A172 (cell line): ENCODE data around the gene ONECUT1. TPM values are rescaled to one million over a fixed set of nuclear protein-coding genes. Genes with fewer than 3 reads are reported as not detected.
A peak's percentile ranks its signal among the peaks of the same experiment; 100 is the strongest.
"Not testable (repeated sequence)": the region's sequence is repeated elsewhere in the genome, so short reads cannot be mapped to it uniquely, and the experiment has no call there.

Experiments
- DNase-seq: peaks from one replicate; pipeline ENCODE4 v3.0.0-alpha.2; 2015; ENCODE audit warnings: low spot score
- total RNA-seq: library from RNA; depleted of rRNA; stranded (reverse); fragments of >200 nt; shearing (Covaris generic); gene quantifications from 2 replicates; pipeline ENCODE4 v1.2.3, GENCODE V29; 2014; rRNA removed

Gene ONECUT1
- total RNA-seq, result 0.05 TPM in 1 of 2 replicates, not detected in the other

DNA sequence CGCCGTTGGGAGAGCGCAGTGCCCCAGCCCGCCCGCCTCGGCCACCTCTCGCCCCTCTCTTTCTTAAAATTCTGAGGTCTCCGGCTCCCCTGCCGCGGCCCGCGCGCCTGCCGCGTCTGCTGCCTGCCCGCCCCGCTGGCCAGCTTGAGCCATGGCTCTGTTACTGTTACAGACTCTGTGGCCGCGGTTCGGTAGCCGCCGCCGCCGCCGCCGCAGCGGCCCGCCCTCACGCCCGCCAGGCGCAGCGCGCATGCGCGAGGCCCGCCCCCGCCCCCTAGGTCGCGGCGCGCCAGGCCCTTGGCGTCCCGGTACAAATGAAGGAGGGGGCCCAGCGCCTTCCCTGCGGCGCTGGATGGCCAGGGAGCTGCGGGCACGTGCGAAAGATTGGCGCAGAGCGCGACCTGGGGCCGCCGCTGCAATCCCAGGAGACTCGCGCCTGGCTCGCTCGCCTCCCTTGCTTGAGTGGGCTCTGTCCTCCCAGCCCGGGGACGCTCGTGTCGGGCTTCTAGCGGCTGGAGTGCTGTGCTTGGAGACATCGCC is at the start of gene ONECUT1:
TSS of gene ONECUT1 (minus strand) at position 168 of the 540 bp plus-strand sequence. CDS start 452 bp downstream, outside the sequence.
- DNase-seq, result peak; percentile 14

DNA sequence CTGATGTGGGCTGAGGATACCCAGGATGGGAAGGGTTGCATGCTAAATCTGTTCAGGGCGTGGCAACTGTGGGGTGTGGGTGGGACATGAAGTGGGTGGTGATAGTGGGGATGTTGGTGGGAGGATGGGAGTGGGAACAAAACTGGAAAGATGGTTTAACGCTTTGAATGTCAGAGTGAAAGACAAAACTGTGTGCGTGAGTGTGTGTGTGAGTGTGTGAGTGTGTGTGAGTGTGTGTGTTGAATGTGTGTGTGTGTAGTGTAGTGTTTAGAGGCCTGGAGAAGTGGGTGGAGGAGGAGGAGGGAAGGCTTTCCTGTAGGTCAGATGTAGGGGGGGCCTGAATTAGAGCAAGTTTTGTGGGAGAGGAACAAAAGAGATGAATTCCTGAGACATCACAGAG is 44.2 kb upstream of the ONECUT1 start:
- no peak for DNase-seq

DNA sequence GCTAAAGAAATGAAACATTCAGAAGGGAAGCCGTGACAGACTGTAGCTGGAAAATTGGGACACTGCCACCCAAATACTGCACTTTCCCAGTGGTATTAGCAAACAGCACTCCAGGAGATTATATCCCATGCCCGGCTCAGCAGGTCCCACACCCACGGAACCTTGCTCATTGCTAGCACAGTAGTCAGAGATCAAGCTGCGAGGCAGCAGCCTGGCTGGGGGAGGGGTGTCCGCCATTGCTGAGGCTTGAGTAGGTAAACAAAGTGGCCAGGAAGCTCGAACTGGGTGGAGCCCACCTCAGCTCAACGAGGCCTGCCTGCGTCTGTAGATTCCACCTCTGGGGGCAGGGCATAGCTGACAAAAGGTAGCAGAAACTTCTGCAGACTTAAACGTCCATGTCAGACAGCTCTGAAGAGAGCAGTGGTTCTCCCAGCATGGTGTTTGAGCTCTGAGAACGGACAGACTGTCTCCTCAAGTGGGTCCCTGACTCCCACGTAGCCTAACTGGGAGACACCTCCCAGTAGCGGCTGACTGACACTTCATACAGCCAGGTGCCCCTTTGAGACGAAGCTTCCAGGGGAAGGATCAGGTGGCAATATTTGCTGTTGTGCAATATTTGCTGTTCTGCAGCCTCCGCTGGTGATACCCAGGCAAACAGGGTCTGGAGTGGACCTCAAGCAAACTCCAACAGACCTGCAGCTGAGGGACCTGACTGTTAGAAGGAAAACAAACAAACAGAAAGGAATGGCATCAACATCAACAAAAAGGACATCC is 34.2 kb upstream of the ONECUT1 start:
- not testable (repeated sequence) for DNase-seq

DNA sequence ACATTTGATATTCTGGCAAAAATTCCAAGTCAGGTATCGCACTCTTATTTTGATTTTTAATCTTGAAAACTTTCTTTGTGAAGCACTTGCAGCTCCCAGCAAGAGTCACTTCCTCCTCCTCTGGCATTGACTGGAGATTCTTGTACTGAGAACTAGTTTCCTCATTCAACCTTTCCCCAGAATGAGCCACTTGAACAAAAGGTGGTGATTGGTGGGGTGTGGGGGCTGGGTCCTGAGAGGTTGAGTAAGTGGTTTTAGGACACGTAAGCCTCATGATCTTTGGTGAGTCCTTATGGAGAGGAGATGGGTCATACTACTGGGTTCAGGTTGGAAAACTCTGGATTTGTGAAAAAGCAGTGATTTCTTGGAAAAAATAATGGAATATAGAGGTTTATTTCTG is 32.3 kb upstream of the ONECUT1 start:
- no peak for DNase-seq

DNA sequence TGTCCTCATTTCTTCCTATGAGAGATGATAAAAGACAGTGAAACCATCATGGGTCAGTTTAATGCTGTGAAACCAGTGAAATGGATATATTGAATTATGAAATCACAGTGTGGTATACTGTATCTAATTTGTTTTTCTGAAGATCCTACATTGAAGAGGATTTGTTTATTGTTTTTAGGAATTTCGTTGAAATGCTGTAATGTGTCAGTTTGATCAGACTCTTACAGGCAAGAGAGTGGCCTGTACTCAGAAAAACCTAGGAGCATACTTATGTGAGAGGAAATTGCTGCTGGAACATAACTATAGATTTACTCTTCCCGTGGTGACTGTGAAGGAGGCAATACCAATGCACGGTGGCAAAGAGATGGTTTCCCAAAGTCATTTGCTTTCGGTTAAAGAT is 29.1 kb upstream of the ONECUT1 start:
- no peak for DNase-seq

DNA sequence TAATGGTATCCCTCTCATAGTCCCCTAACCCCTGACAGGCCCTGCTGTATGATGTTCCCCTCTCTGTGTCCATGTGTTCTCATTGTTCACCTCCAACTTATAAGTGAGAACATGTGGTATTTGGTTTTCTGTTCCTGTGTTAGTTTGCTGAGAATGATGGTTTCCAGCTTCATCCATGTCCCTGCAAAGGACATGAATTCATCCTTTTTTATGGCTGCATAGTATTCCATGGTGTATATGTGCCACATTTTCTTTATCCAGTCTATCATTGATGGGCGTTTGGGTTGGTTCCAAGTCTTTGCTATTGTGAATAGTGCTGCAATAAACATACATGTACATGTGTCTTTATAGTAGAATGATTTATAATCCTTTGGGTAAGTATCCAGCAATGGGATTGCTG is 25.8 kb upstream of the ONECUT1 start:
- not testable (repeated sequence) for DNase-seq

DNA sequence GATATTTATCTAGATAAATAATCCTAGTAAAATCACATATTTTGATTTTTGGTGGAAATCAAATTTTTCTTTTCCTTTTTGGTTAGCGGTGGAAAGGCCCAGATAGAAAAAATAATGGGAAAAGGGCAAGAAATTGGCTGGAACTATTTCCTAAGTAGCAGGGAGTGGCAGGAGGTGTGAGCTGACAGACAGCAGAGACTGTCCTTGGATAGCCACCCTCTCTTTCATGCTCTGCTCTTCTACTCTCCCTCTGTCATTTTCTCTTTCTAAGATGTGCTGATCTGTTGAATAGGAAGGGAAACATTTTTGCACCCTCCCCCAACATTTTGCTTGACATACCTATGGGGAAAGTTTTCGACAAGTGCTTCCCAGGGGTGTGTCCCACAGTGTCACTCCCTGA is 18.9 kb upstream of the ONECUT1 start:
- no peak for DNase-seq

DNA sequence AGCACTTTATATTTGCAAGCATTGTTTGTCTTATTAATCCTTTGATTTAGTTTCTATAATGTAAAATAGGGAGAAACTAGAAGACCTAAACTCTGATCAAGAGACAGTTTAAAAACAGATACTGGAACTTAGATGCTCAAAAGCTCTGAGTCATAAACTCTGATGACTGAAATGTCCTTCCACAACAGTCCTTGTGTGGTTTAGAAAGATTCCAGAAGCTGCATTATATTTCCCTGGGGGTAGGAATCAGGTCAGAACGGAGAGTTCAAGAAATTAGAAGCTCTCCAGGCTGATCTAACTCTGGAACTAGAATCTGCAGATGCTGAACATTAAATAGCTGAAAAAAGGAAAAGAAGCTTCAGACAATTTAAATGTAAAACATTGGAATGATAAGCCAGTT is 18.3 kb upstream of the ONECUT1 start:
- no peak for DNase-seq

DNA sequence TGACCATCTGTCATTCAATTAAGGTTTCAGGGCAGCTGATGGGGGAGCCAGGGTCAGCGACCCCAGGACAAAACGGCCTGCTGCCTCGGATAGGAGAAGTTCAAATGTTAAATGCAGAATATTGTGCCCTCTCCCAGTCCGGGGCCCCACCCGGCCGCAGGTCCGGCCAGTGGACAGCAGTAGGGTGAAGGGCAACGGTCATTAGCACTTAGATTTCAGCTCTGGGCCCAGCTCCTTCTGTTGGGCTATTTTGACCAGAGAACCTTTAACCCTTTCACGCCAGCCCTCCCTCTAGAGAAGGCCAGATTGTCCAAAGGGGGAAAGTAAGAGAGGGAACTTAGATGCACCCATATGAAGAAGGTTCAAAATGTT is 16.1 kb upstream of the ONECUT1 start:
- DNase-seq, result no peak

DNA sequence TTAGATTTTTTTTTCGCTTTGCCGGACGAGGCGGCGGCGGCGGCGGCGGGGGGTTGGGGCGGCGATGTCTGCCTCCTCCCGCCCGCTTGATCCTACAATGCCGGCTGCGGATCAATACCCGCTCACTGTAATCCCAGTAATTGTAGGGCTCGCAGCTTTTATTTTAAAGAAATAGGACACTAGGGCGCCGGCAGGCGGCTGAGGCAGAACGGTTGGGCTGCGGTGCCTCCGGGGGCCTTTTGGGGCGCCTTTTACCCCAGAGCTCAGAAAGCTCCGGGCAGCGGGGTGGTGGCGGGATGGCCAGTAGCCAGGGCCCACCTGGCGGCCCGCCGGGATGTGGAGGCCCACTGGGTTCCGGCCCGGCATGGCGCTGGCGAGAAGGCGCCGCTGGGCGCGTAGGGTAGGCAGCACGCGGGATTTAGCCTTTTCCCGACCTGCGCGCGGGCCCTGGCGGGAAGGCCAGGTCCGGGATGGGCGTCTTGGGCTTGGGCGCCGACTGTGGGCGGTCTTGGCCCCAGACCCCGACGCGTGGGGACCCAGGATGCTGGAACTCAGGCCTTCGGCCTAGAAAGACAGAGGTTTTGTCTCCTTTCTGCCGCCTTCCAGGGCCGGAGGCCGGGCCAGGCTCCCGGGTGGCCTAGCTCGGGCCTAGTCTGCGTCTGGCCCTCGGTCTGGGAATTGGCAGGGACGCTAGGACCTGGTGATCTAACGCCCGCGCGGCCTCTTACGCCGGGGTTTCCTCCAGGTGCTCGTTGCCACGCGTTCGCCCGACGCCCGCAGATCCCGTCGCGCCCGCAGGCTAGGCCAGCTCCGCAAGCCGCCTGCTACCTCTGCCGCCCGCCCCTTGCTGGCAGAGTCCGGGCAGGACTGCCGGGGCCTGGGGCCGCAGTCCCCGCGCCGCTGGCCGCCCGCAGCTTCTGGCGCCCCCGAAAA is 15.5 kb upstream of the ONECUT1 start:
- no peak for DNase-seq

DNA sequence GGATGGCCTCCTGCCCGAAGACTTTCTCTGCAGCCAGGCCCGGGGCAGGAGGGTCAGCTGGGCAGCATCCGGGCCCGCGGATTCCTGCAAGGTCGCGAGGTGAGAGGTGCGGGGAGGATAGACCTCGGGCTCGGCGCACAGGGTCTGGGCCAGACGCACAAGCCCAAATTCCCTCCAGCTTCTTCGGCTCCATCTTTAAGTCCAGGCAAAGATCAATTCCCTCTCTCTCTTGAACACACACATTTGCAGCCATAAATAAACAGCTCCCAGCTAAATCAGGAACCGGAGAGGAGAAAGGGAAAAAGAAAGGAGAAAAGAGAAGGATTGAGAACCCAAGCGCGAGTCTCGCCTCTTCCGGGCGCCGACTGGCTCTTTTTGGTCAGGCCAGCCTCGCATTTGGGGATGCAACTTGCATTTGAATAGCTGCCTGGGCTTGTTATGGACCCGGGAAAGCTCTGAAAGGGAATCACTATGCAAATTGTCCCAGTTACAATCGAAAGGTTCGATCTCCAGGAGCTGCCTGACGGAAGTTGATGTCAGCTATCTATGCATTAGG is 14.5 kb upstream of the ONECUT1 start:
- no peak for DNase-seq

DNA sequence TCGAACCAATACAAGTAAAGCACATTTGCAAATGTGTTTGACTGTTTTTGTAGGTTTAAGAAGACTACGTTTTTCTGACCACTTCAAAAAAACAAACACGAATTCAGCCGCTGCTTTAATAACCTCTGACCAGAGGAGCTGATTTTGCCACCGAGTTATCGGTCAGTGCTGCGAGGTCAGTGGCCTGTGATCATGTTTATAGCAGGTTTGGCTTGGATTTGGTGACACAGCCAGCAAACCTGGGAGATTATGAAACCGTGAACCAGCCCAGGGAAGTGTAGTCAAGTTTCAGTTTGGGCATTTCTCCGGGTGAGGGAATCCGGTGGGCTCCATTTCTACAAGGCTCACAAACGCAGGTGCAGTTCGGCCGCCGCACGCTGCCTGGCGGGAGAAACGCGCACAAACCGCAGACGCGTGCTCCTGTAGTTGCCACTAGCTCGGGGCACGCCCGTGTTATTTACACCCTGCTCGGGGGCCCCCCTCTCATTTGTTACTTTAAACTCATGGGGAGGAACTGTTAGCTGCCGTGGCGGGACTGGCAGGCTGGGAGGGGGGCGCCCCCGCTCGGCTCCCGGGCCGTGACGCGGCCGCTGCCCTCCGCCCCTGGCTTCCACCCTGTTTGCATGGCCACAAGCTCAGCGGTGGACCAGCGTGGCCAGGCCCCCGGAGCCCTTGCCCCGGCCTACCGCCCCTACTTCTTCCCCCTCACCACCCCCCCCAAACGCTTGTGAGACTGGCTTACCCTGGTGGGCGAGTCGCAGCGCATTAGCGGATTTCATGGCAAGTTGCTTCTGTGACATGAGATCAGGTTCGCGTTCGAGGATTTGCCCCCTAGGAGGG is 13.6 kb upstream of the ONECUT1 start:
- no peak for DNase-seq

DNA sequence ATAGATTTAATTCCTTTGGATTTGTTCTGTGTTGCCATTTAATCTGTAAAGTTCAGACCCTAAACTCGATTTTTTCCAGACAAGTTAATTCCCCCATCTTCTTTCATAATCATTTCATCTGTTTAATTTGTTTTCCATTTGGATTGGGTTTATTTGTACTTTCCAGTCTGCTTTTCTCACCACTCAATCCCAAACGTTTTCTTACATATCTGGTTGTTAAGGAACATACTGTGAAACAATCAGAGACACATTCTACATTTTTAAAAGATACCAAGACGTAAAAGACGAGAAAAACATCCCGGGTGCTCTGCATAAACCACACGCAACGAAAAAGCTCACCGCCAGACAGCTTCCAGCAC is 13.0 kb upstream of the ONECUT1 start:
- DNase-seq, result no peak

DNA sequence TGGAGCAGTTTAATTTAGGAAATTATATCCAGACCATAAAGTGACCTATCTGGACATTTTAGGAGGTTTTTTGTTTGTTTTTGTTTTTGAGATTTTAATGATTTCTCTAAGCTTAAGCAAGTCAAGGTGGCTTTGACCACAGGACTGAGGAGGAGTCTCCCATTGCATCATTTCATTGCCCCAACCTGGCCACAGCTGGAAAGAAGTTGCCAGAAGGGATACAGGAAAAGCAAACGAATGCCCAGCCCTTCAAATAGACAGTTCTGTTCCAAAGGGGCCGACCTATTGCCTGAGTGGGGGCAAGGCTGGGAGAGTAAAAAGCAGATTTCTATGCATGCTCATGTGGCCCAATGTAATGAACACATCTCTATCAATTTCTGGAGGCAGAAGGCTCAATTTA is 12.0 kb upstream of the ONECUT1 start:
- DNase-seq, result no peak

DNA sequence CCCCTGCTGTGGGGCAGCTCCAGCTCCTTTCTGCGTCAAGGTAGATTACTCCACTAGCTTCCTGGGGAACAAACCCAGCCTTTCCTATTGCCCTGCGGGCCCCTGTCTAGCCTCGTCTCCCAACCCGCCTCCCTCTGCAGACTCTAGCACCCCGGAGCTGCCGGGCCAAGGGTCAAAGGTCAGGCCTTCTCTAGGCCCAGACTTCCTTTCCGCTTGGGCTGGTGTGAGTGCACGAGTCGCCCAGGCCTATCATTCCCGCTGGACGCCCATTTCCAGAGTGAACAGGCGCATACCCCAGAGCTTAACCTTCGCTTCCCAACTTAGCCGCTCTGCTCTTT is 11.6 kb upstream of the ONECUT1 start:
- no peak for DNase-seq

DNA sequence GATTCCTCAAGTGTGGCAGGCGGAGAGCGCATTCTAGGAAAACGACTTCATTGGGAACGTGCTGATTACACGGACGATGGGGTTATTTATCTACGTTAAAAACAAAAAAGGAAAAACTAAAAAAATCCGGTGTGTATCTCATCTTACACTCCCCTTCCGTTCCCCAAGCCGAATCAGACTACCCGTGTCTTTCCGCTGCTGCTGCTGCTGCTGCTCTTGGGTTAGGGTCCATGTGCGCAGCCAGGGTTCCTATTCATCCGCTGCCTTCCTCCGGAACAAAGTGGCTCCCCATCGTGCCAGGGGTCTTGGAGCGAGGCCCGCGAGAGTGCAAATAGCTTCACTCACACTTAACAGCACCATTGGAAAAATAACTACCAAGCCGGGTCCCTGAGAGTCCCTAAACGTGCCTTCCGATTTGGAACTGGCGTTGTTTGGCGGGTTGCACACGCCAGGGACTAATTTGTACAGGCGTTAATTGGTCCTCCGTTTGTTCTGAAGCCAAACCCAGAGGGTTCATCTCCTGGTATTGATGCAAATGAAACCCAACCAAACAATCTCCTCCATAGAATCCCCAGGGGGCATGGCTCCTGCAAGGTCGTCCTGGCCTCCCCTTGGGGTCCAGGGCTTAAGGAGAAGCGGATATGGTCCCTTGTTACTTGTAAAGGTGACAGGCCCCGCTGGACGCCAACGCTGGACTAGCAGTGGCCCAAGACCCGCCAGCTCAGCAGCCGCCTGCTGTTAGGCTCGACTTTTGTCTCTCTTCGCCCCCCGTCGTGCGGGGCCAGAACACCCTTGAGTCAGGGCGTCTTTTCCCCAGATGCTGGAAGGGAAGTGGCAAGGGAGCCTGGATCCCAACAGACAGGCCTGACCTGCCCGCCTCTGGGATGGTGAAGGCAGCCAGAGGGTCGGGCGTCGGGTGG is 11.0 kb upstream of the ONECUT1 start:
- no peak for DNase-seq

DNA sequence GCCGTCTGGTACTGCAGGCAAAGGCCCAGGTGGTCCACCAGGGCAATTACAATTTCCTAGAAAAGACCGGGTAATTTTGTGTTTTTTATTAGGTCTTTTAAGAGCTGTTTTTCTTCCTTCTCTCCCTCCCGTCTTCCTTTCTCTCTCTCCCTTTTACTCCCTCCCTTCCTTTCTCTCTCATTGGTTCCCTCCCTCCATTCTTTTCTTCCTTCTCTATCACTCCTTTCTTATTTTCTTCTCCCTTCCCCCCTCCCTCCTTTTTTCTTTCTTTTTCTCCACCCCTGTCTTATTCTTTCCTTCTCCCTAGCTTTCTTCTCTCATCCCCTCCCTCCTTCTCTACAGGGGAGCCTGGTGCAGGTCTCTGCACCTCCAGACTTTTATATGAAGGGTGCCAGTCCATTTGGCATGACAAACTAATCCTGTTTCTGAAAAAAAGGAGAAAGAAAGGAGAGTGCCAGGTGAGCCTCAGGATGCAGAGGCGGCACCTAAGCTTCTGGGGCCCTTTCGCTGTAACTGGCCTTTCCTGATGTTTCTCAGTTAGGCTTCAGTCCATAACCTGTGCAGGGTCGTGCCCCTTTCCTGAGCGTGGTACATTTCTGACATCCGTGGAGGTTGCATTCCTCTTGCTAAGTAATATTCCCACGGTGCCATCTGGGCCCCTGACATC is 9.1 kb upstream of the ONECUT1 start:
- DNase-seq, result no peak

DNA sequence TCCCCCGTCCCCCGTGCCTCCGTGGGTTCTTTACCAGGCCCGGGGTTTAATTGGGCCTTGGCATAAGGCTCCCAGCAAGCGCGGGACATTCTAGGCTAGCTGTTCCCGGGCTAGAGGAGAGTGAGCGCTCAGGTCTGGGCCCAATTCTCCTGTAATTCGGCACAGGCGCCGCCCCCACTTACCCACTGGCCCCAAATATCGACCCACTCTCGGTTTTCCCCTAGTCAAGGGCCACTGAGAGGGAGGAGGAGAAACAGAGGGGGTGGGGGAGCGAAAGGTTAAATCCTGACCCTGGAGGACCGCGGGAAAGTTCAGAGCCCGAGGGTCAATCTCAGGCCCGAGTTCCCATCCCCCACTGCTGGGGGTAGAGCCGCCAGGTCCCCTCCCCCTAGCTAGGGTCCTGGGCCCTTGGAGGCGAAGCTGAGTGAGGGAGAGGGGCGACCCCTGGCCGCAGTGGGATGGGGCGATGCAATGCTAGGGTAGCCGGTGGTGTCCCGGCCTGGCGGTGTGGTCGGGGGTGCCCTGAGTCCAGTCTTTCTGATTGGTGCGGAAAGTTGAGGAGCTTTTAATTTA is 8.5 kb upstream of the ONECUT1 start:
- DNase-seq, result no peak
